ENCODE results near the gene SRPK2.

SRPK2 gene

GRCh38 chr7:105178928-105179541 is 209.7 kb downstream of the SRPK2 start:
- DNase-seq = no peak

GRCh38 chr7:105178177-105178576 is 210.5 kb downstream of the SRPK2 start:
- no peak for DNase-seq

- DNase-seq = no peak
Observed at GRCh38 chr7:105177026-105177425, 211.7 kb downstream of the SRPK2 start.

GRCh38 chr7:105173586-105173985 is 215.1 kb downstream of the SRPK2 start:
- DNase-seq = no peak

GRCh38 chr7:105164751-105165150 is 224.0 kb downstream of the SRPK2 start:
- DNase-seq = no peak

GRCh38 chr7:105163718-105164117 is 225.0 kb downstream of the SRPK2 start:
- DNase-seq = no peak

- DNase-seq = no peak
Observed at GRCh38 chr7:105161366-105161765, 227.4 kb downstream of the SRPK2 start.

- no peak for DNase-seq
Observed at GRCh38 chr7:105157278-105157677, 231.4 kb downstream of the SRPK2 start.

GRCh38 chr7:105156731-105157130 is 232.0 kb downstream of the SRPK2 start:
- no peak for DNase-seq

- no peak for DNase-seq
Observed at GRCh38 chr7:105154084-105154483, 234.6 kb downstream of the SRPK2 start.

GRCh38 chr7:105153531-105153930 is 235.2 kb downstream of the SRPK2 start:
- DNase-seq = no peak

- DNase-seq = no peak
Observed at GRCh38 chr7:105151152-105151551, 237.6 kb downstream of the SRPK2 start.

- no peak for DNase-seq
Observed at GRCh38 chr7:105149827-105150226, 238.9 kb downstream of the SRPK2 start.

GRCh38 chr7:105141068-105141467 is 247.7 kb downstream of the SRPK2 start:
- no peak for DNase-seq

- no peak for DNase-seq
Observed at GRCh38 chr7:105139381-105139780, 249.3 kb downstream of the SRPK2 start.

GRCh38 chr7:105137898-105138297 is 250.8 kb downstream of the SRPK2 start:
- no peak for DNase-seq

GRCh38 chr7:105136221-105136620 is 252.5 kb downstream of the SRPK2 start:
- no peak for DNase-seq

- no peak for DNase-seq
Observed at GRCh38 chr7:105133986-105134655, 254.6 kb downstream of the SRPK2 start.

- DNase-seq = no peak
Observed at GRCh38 chr7:105133358-105133757, 255.4 kb downstream of the SRPK2 start.

GRCh38 chr7:105132835-105133234 is 255.9 kb downstream of the SRPK2 start:
- no peak for DNase-seq

GRCh38 chr7:105132335-105132734 is 256.4 kb downstream of the SRPK2 start:
- no peak for DNase-seq

- DNase-seq = no peak
Observed at GRCh38 chr7:105131890-105132289, 256.8 kb downstream of the SRPK2 start.

GRCh38 chr7:105131033-105131656 is 257.6 kb downstream of the SRPK2 start:
- no peak for DNase-seq

GRCh38 chr7:105130580-105130979 is 258.1 kb downstream of the SRPK2 start:
- DNase-seq = no peak
